Measurements from ENCODE around the gene ANKRD39.

- TF ChIP-seq POLR2A (IDR thresholded peaks at IDR 0.05): no peak
- no peak for TF ChIP-seq CTCF (IDR thresholded peaks at IDR 0.05)
These were observed 34.6 kb downstream of the ANKRD39 start for GRCh38 chr2:96823198-96823597.

All from right lobe of liver (tissue), 4 donors.